Measurements from ENCODE around the gene NIPAL3.

NIPAL3 gene

DNA sequence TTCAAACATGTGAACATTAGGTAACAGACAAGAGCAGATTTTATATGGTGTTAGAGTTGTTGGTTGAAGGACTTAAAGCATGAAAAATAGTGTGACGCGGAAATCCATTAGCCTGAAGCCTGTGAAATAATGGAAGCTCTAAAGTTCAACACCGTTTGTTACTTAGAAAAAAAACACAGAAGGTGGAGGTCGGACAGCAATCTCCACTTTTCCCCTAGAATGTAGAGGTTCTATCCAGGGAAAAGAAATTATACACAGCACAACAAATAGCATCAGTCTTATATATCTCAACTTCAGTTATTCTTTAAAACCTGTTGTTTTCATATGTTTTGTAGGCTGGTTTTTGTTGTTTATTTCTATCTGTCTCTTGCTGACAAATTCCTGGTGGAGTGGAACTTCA, 89.0 kb downstream of the NIPAL3 start:
- Histone ChIP-seq H2AK5ac (ENCODE audit: low read depth, low read length) (no peak overlapping the region), H3K27ac (replicated peaks; ENCODE audit: low read length) (no peak overlapping the region), H3K27me3 (ENCODE audit: control insufficient read depth in 3 of 3, insufficient read depth in 3 of 3, low read depth in 1 of 3, low read length in 3 of 3) (peaks cover 7 to 69% (median 18%) of the 10 kb centered on the region in 3 experiments), H2BK15ac (ENCODE audit: low read length) (no peak overlapping the region), H3K14ac (ENCODE audit: low read length) (no peak overlapping the region), H2BK12ac (ENCODE audit: low read length) (no peak overlapping the region), H3K18ac (ENCODE audit: low read length) (no peak overlapping the region), H3K9ac (ENCODE audit: low read depth, low read length, poor library complexity) (no peak overlapping the region), H3K23ac (ENCODE audit: low read depth, low read length, poor library complexity) (no peak overlapping the region), H4K8ac (ENCODE audit: low read depth, low read length) (no peak overlapping the region), H3K36me3 (replicated peaks in 1 of 2; ENCODE audit: control insufficient read depth in 2 of 2, insufficient read depth in 2 of 2, low read length in 2 of 2) (no peaks in the 10 kb centered on the region), H2BK5ac (ENCODE audit: low read length) (no peak overlapping the region), H2AFZ (ENCODE audit: low read length) (no peak overlapping the region), H4K91ac (ENCODE audit: low read depth, low read length, poor library complexity) (no peak overlapping the region), H3K9me3 (replicated peaks in 1 of 2; ENCODE audit: control insufficient read depth in 2 of 2, insufficient read depth in 1 of 2, low read depth in 1 of 2, low read length in 2 of 2) (peaks cover 0 to 2% of the 10 kb centered on the region in 2 donors), H3K79me1 (ENCODE audit: low read depth, low read length) (peaks cover 2% of the 10 kb centered on the region), H3K4me2 (ENCODE audit: insufficient read depth, low read length, poor library complexity, severe bottlenecking) (no peak overlapping the region), H3K4ac (ENCODE audit: low read length) (no peak overlapping the region), H3K4me1 (ENCODE audit: control insufficient read depth in 2 of 2, insufficient read depth in 1 of 2, low read depth in 1 of 2, low read length in 2 of 2) (peaks cover 0 to 8% of the 10 kb centered on the region in 2 donors), H2BK120ac (ENCODE audit: low read depth, low read length) (no peak overlapping the region), H3K4me3 (ENCODE audit: low read length in 2 of 2) (no peak overlapping the region)
- no peak for DNase-seq (ENCODE audit: low spot score)
- no CpG with 5 or more reads among the region's 4 CpGs for WGBS, 2 donors (ENCODE audit: extremely low coverage in 2 of 2, insufficient read length in 2 of 2, insufficient replicate concordance in 1 of 2)

DNA sequence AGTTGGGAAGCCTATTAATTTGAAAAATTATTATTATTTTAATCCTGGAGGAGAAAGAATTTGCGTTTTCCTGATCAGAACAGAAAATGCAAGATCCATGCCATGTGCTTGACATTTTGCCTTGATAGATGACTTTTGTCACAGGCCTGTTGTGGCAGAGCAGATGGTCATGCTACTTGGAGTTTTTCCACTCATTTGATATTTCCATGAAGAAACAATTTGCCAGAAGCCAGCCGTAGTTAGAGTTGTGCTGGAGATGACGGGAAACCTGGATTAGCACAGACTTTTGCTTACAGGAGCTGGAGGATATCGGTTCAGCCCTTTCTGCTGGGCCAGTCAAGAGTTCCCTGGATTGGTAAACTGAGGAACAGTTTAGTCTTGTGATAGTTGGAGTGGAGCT, 90.2 kb downstream of the NIPAL3 start:
- Histone ChIP-seq H3K14ac (ENCODE audit: low read length) (no peak overlapping the region), H2BK15ac (ENCODE audit: low read length) (no peak overlapping the region), H3K4me1 (ENCODE audit: control insufficient read depth in 2 of 2, insufficient read depth in 1 of 2, low read depth in 1 of 2, low read length in 2 of 2) (peaks cover 0 to 8% of the 10 kb centered on the region in 2 donors), H2BK12ac (ENCODE audit: low read length) (no peak overlapping the region), H4K8ac (ENCODE audit: low read depth, low read length) (no peak overlapping the region), H2AFZ (ENCODE audit: low read length) (no peak overlapping the region), H3K4ac (ENCODE audit: low read length) (no peak overlapping the region), H2BK120ac (ENCODE audit: low read depth, low read length) (no peak overlapping the region), H3K4me2 (ENCODE audit: insufficient read depth, low read length, poor library complexity, severe bottlenecking) (no peak overlapping the region), H3K23ac (ENCODE audit: low read depth, low read length, poor library complexity) (no peak overlapping the region), H2BK5ac (ENCODE audit: low read length) (no peak overlapping the region), H4K91ac (ENCODE audit: low read depth, low read length, poor library complexity) (no peak overlapping the region), H3K27ac (replicated peaks; ENCODE audit: low read length) (no peak overlapping the region), H3K79me1 (ENCODE audit: low read depth, low read length) (peaks cover 2% of the 10 kb centered on the region), H3K27me3 (ENCODE audit: control insufficient read depth in 3 of 3, insufficient read depth in 3 of 3, low read depth in 1 of 3, low read length in 3 of 3) (peaks cover 7 to 61% (median 18%) of the 10 kb centered on the region in 3 experiments), H3K36me3 (replicated peaks in 1 of 2; ENCODE audit: control insufficient read depth in 2 of 2, insufficient read depth in 2 of 2, low read length in 2 of 2) (no peaks in the 10 kb centered on the region), H3K9ac (ENCODE audit: low read depth, low read length, poor library complexity) (no peak overlapping the region), H3K18ac (ENCODE audit: low read length) (no peak overlapping the region), H3K9me3 (replicated peaks in 1 of 2; ENCODE audit: control insufficient read depth in 2 of 2, insufficient read depth in 1 of 2, low read depth in 1 of 2, low read length in 2 of 2) (peaks cover 0 to 2% of the 10 kb centered on the region in 2 donors), H3K4me3 (ENCODE audit: low read length in 2 of 2) (no peak overlapping the region), H2AK5ac (ENCODE audit: low read depth, low read length) (no peak overlapping the region)
- WGBS, 2 donors (ENCODE audit: extremely low coverage in 2 of 2, insufficient read length in 2 of 2, insufficient replicate concordance in 1 of 2), result no CpG with 5 or more reads among the region's 4 CpGs
- DNase-seq (ENCODE audit: low spot score), result no peak

DNA sequence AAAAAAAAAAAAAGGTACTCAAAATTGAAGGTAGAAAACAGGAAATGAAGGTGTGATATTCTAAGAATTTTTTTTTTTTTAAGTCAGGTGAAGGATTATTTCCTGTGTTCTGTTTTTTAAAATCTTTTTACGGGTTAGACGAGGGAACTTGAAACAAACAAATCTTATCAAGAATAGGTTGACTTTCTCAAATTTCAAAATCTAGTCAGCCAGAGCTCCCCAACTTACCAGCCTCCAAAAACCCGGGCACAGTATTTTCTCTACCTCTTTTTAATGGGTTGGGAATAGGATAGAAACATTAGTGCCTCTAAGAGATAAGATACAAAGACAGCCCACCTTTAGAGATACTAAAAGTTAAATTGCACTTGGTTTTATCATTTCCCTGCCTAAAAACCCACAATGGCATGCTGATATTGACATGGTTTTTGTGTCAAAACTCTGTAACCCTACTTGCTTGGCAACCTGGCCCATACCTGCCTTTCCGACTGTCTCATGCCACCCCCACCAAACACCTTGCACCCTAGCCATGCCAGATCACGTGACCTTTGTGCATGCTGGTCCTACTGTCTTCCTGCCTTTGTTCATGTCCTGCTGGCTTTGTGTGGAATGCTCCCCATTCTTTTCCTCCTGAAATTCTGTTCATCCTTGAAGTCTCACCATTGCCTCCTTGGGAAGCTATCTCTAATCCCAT, 91.2 kb downstream of the NIPAL3 start:
- peaks cover 5 to 51% (median 11%) of the 10 kb centered on the region in 3 experiments for H3K27me3 ChIP-seq (ENCODE audit: control insufficient read depth in 3 of 3, insufficient read depth in 3 of 3, low read depth in 1 of 3, low read length in 3 of 3)
- DNase-seq (ENCODE audit: low spot score), result no peak
- H2BK15ac ChIP-seq (ENCODE audit: low read length), result no peak overlapping the region
- H2BK120ac ChIP-seq (ENCODE audit: low read depth, low read length), result no peak overlapping the region
- no peak overlapping the region for H2BK12ac ChIP-seq (ENCODE audit: low read length)
- WGBS, 2 donors (ENCODE audit: extremely low coverage in 2 of 2, insufficient read length in 2 of 2, insufficient replicate concordance in 1 of 2), result no CpG with 5 or more reads among the region's 5 CpGs
- H3K23ac ChIP-seq (ENCODE audit: low read depth, low read length, poor library complexity), result no peak overlapping the region
- H3K36me3 ChIP-seq (replicated peaks in 1 of 2; ENCODE audit: control insufficient read depth in 2 of 2, insufficient read depth in 2 of 2, low read length in 2 of 2), result no peaks in the 10 kb centered on the region
- H3K9me3 ChIP-seq (replicated peaks in 1 of 2; ENCODE audit: control insufficient read depth in 2 of 2, insufficient read depth in 1 of 2, low read depth in 1 of 2, low read length in 2 of 2), result peaks cover 0 to 2% of the 10 kb centered on the region in 2 donors
- no peak overlapping the region for H3K4me3 ChIP-seq (ENCODE audit: low read length in 2 of 2)
- H2BK5ac ChIP-seq (ENCODE audit: low read length), result no peak overlapping the region
- H3K14ac ChIP-seq (ENCODE audit: low read length), result no peak overlapping the region
- no peak overlapping the region for H2AK5ac ChIP-seq (ENCODE audit: low read depth, low read length)
- H3K4me2 ChIP-seq (ENCODE audit: insufficient read depth, low read length, poor library complexity, severe bottlenecking), result no peak overlapping the region
- no peak overlapping the region for H2AFZ ChIP-seq (ENCODE audit: low read length)
- peaks cover 0 to 8% of the 10 kb centered on the region in 2 donors for H3K4me1 ChIP-seq (ENCODE audit: control insufficient read depth in 2 of 2, insufficient read depth in 1 of 2, low read depth in 1 of 2, low read length in 2 of 2)
- no peak overlapping the region for H3K4ac ChIP-seq (ENCODE audit: low read length)
- no peak overlapping the region for H4K8ac ChIP-seq (ENCODE audit: low read depth, low read length)
- H3K9ac ChIP-seq (ENCODE audit: low read depth, low read length, poor library complexity), result no peak overlapping the region
- peaks cover 2% of the 10 kb centered on the region for H3K79me1 ChIP-seq (ENCODE audit: low read depth, low read length)
- H4K91ac ChIP-seq (ENCODE audit: low read depth, low read length, poor library complexity), result no peak overlapping the region
- H3K27ac ChIP-seq (replicated peaks; ENCODE audit: low read length), result no peak overlapping the region
- no peak overlapping the region for H3K18ac ChIP-seq (ENCODE audit: low read length)

DNA sequence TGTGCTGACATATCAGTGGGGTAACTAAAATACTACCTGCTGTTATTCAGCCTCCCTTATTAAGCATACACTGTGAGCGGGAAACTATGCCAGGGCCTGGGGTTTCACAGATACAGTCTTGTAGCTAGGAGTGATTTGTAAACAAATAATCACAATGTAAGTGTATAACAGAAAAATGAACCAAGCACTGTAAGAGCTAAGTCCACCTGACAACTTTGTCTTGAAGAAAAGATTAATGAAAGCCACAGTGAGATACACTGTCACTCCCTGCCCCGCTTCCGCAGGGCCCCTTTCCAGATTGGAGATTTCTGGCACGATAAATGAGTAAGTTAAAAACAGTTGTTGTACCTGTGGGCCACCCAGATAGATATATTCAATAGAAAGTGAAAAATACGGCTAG, 91.8 kb downstream of the NIPAL3 start:
- DNase-seq (ENCODE audit: low spot score), result no peak
- no peak overlapping the region for H3K14ac ChIP-seq (ENCODE audit: low read length)
- H3K4me2 ChIP-seq (ENCODE audit: insufficient read depth, low read length, poor library complexity, severe bottlenecking), result no peak overlapping the region
- H3K4me3 ChIP-seq (ENCODE audit: low read length in 2 of 2), result no peak overlapping the region
- H3K79me1 ChIP-seq (ENCODE audit: low read depth, low read length), result peaks cover 2% of the 10 kb centered on the region
- H3K9me3 ChIP-seq (replicated peaks in 1 of 2; ENCODE audit: control insufficient read depth in 2 of 2, insufficient read depth in 1 of 2, low read depth in 1 of 2, low read length in 2 of 2), result peaks cover 0 to 2% of the 10 kb centered on the region in 2 donors
- no peak overlapping the region for H3K9ac ChIP-seq (ENCODE audit: low read depth, low read length, poor library complexity)
- no peak overlapping the region for H2BK5ac ChIP-seq (ENCODE audit: low read length)
- no peak overlapping the region for H3K18ac ChIP-seq (ENCODE audit: low read length)
- H4K91ac ChIP-seq (ENCODE audit: low read depth, low read length, poor library complexity), result no peak overlapping the region
- no peak overlapping the region for H2BK120ac ChIP-seq (ENCODE audit: low read depth, low read length)
- no peak overlapping the region for H2AFZ ChIP-seq (ENCODE audit: low read length)
- H2BK15ac ChIP-seq (ENCODE audit: low read length), result no peak overlapping the region
- no CpG with 5 or more reads among the region's 5 CpGs for WGBS, 2 donors (ENCODE audit: extremely low coverage in 2 of 2, insufficient read length in 2 of 2, insufficient replicate concordance in 1 of 2)
- no peak overlapping the region for H3K27ac ChIP-seq (replicated peaks; ENCODE audit: low read length)
- H3K23ac ChIP-seq (ENCODE audit: low read depth, low read length, poor library complexity), result no peak overlapping the region
- no peak overlapping the region for H3K4ac ChIP-seq (ENCODE audit: low read length)
- no peak overlapping the region for H2AK5ac ChIP-seq (ENCODE audit: low read depth, low read length)
- no peak overlapping the region for H4K8ac ChIP-seq (ENCODE audit: low read depth, low read length)
- H3K27me3 ChIP-seq (ENCODE audit: control insufficient read depth in 3 of 3, insufficient read depth in 3 of 3, low read depth in 1 of 3, low read length in 3 of 3), result peaks cover 5 to 45% (median 5%) of the 10 kb centered on the region in 3 experiments
- H2BK12ac ChIP-seq (ENCODE audit: low read length), result no peak overlapping the region
- peaks cover 0 to 6% of the 10 kb centered on the region in 2 donors for H3K4me1 ChIP-seq (ENCODE audit: control insufficient read depth in 2 of 2, insufficient read depth in 1 of 2, low read depth in 1 of 2, low read length in 2 of 2)
- no peaks in the 10 kb centered on the region for H3K36me3 ChIP-seq (replicated peaks in 1 of 2; ENCODE audit: control insufficient read depth in 2 of 2, insufficient read depth in 2 of 2, low read length in 2 of 2)
